Vagina (tissue), 2 donors: ENCODE data around the gene VAMP2.
A peak's percentile ranks its signal among the peaks of the same experiment; 100 is the strongest.

Experiments used
- POLR2A ChIP-seq, 2 donors: fragments of 450-650 bp; IDR thresholded peaks; one replicate each; pipeline ENCODE4 v1.6.1; 2017; ENCODE audit warnings: antibody characterized with exemption in 2 of 2, mild to moderate bottlenecking in 2 of 2, moderate library complexity in 2 of 2
- POLR2AphosphoS5 ChIP-seq, 2 donors: sonication (generic); formaldehyde crosslinking; IDR thresholded peaks; one replicate each; pipeline ENCODE4 v1.9.0; 2017; ENCODE audit warnings: antibody characterized with exemption in 2 of 2, mild to moderate bottlenecking in 2 of 2, low read depth in 1 of 2; ENCODE audit not compliant: insufficient read depth in 1 of 2
- TF ChIP-seq, protein P1 (sequence below), 3 experiments: fragments of 450-650 bp in 2 of 3; fragments of 200-600 bp in 1 of 3; sonication (generic) in 1 of 3; IDR thresholded peaks; one replicate each; pipeline ENCODE4 v1.5.1; 2017 to 2019; ENCODE audit warnings: antibody characterized with exemption in 3 of 3, mild to moderate bottlenecking in 2 of 3, moderate library complexity in 2 of 3

DNA sequence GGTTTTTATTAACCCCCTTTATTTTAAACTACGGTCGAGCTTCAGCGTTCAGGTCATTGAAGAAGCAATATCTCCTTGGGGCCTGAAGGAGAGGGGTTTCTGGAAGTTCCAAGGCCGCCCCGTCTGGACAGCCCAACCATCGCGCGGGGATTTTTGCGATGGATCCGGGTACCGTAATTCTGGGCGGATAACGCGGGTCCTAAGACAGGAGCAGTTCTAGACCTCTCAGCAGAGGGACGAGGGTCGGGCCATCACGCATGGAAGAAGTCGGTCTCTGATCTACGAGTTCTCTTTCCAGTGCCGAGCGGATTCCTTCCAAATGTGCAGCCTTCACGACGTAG lies 23.7 kb upstream of the VAMP2 start:
- TF ChIP-seq, protein P1, sequence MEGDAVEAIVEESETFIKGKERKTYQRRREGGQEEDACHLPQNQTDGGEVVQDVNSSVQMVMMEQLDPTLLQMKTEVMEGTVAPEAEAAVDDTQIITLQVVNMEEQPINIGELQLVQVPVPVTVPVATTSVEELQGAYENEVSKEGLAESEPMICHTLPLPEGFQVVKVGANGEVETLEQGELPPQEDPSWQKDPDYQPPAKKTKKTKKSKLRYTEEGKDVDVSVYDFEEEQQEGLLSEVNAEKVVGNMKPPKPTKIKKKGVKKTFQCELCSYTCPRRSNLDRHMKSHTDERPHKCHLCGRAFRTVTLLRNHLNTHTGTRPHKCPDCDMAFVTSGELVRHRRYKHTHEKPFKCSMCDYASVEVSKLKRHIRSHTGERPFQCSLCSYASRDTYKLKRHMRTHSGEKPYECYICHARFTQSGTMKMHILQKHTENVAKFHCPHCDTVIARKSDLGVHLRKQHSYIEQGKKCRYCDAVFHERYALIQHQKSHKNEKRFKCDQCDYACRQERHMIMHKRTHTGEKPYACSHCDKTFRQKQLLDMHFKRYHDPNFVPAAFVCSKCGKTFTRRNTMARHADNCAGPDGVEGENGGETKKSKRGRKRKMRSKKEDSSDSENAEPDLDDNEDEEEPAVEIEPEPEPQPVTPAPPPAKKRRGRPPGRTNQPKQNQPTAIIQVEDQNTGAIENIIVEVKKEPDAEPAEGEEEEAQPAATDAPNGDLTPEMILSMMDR (IDR thresholded peaks at IDR 0.05), result no peak
- TF ChIP-seq POLR2A (IDR thresholded peaks at IDR 0.05), result no peak
- peak in 1 of 2 donors; percentile 66 for TF ChIP-seq POLR2AphosphoS5 (IDR thresholded peaks at IDR 0.05; ENCODE audit: insufficient read depth in 1 of 2, low read depth in 1 of 2)
